HepG2 (cell line): Measurements from ENCODE around the gene SYNJ2. TPM values are rescaled to one million over a fixed set of nuclear protein-coding genes. Genes with fewer than 3 reads are reported as not detected.

Experiments
- ATAC-seq: fragments of 200-7000 bp; cut with Tn5 transposase; 3 replicates; pipeline ENCODE4 v1.9.1; 2020; ENCODE audit warnings: mild to moderate bottlenecking, moderate library complexity
- BruUV-seq: library from RNA; stranded (reverse); fragments of 400-500 nt; replicated peaks from 2 replicates; lab custom pipeline; 2021; lab: Mats Ljungman, UMichigan
- CTCF ChIA-PET: fragments of 300-600 bp; formaldehyde crosslinking; extraction: SDS; loops from one replicate; lab custom pipeline; 2021; ENCODE audit warnings: low total read pairs, inconsistent platforms, low intra/inter-chr PET ratio; lab: Yijun Ruan, JAX
- POLR2A ChIA-PET: fragments of 350-600 bp; sonication (Branson Sonifier 250); formaldehyde crosslinking; loops from one replicate; lab custom pipeline; 2020; ENCODE audit warnings: antibody characterized with exemption, inconsistent platforms; lab: Yijun Ruan, JAX
- DNase-seq: peaks from one replicate; pipeline ENCODE4 v3.0.0-alpha.2; 2015; ENCODE audit warnings: low spot score
- FAIRE-seq: peaks from 3 replicates; lab custom pipeline; 2011; peaks lifted over from hg19 to GRCh38; lab: Jason Lieb, UNC
- H2AFZ ChIP-seq: one replicate; pipeline ENCODE4 v1.6.1; 2011; ENCODE audit warnings: low read length, inconsistent platforms
- H3K27ac ChIP-seq: fragments of 300-600 bp; 3 replicates; pipeline ENCODE4 v1.8.0; 2011; ENCODE audit warnings: mixed run types, mild to moderate bottlenecking, mixed read lengths, low read length, inconsistent platforms; ENCODE audit not compliant: insufficient read depth; ENCODE audit errors: extremely low read length
- H3K27me3 ChIP-seq, 2 experiments: fragments of 200-600 bp in 1 of 2; 2 replicates in 1 of 2; 3 replicates in 1 of 2; pipeline versions ENCODE4 v1.6.0 to v1.8.0; 2011; ENCODE audit warnings: low read length in 2 of 2, mild to moderate bottlenecking in 2 of 2, moderate library complexity in 2 of 2, inconsistent platforms in 1 of 2; ENCODE audit not compliant: insufficient read depth in 2 of 2, control insufficient read depth in 1 of 2
- H3K36me3 ChIP-seq, 2 experiments: fragments of 200-600 bp in 1 of 2; replicated peaks in 1 of 2; 2 replicates in 1 of 2; 3 replicates in 1 of 2; pipeline versions ENCODE4 v1.5.1 to v1.8.0; 2011; ENCODE audit warnings: low read length in 2 of 2, inconsistent platforms in 1 of 2; ENCODE audit not compliant: insufficient read depth in 2 of 2, control insufficient read depth in 1 of 2
- H3K4me1 ChIP-seq: 2 replicates; pipeline ENCODE4 v1.5.1; 2012; ENCODE audit warnings: low read length, inconsistent platforms; ENCODE audit not compliant: insufficient read depth
- H3K4me2 ChIP-seq: 2 replicates; pipeline ENCODE4 v1.6.0; 2011; ENCODE audit warnings: low read depth, low read length, inconsistent platforms
- H3K4me3 ChIP-seq, 3 experiments: fragments of 200-600 bp in 1 of 3; sonication (generic), shearing (Covaris generic) in 1 of 3; replicated peaks in 1 of 3; 2 replicates each; pipeline ENCODE4 v1.5.1; 2011 to 2016; ENCODE audit warnings: low read length in 3 of 3, inconsistent platforms in 2 of 3, low read depth in 2 of 3, mild to moderate bottlenecking in 2 of 3, control low read depth in 1 of 3, mixed read lengths in 1 of 3; ENCODE audit not compliant: insufficient read depth in 1 of 3
- H3K79me2 ChIP-seq: one replicate; pipeline ENCODE4 v1.6.1; 2011; ENCODE audit warnings: low read length, inconsistent platforms; ENCODE audit not compliant: insufficient read depth
- H3K9ac ChIP-seq: 2 replicates; pipeline ENCODE4 v1.6.0; 2011; ENCODE audit warnings: mild to moderate bottlenecking, low read depth, low read length, inconsistent platforms; ENCODE audit not compliant: insufficient read depth
- H3K9me3 ChIP-seq: 2 replicates; pipeline ENCODE4 v1.5.1; 2012; ENCODE audit warnings: mild to moderate bottlenecking, low read length
- H4K20me1 ChIP-seq: 2 replicates; pipeline ENCODE4 v1.6.0; 2011; ENCODE audit warnings: inconsistent platforms, mild to moderate bottlenecking, low read length, moderate library complexity; ENCODE audit not compliant: insufficient read depth
- AGO2 ChIP-seq: fragments of 200-400 bp; formaldehyde crosslinking; optimal IDR thresholded peaks from 2 replicates; pipeline ENCODE3; 2017; ENCODE audit warnings: mild to moderate bottlenecking, low read depth, low read length, moderate library complexity
- ARID5B ChIP-seq: IDR thresholded peaks from 2 replicates; pipeline ENCODE4 v1.4.0; 2020; ENCODE audit warnings: mild to moderate bottlenecking, missing genetic modification reagents
- ATF6 ChIP-seq: sonication (generic); formaldehyde crosslinking; conservative IDR thresholded peaks from 2 replicates; pipeline ENCODE4 v1.4.0; 2020; ENCODE audit warnings: missing genetic modification reagents
- CHCHD3 ChIP-seq: sonication (generic); formaldehyde crosslinking; IDR thresholded peaks from 2 replicates; pipeline ENCODE4 v1.8.0; 2022; ENCODE audit warnings: mild to moderate bottlenecking, missing genetic modification reagents, moderate library complexity
- HBP1 ChIP-seq: IDR thresholded peaks from 2 replicates; pipeline ENCODE4 v1.6.1; 2016; ENCODE audit warnings: low read depth, control low read depth
- HHEX ChIP-seq: IDR thresholded peaks from 2 replicates; pipeline ENCODE4 v1.6.1; 2016; ENCODE audit warnings: control low read depth
- MIXL1 ChIP-seq: IDR thresholded peaks from 2 replicates; pipeline ENCODE4 v1.6.1; 2016
- MYC ChIP-seq: sonication (generic); formaldehyde crosslinking; IDR thresholded peaks from 2 replicates; pipeline ENCODE4 v1.9.0; 2021; ENCODE audit warnings: missing genetic modification reagents, borderline replicate concordance
- NCOA5 ChIP-seq: sonication (generic); formaldehyde crosslinking; IDR thresholded peaks from 2 replicates; pipeline ENCODE4 v1.4.0; 2020; ENCODE audit warnings: missing genetic modification reagents
- NRL ChIP-seq: sonication (generic); formaldehyde crosslinking; IDR thresholded peaks from 2 replicates; pipeline ENCODE4 v1.5.0; 2020; ENCODE audit warnings: missing genetic modification reagents, mild to moderate bottlenecking, moderate library complexity, borderline replicate concordance
- SALL1 ChIP-seq: sonication (generic); formaldehyde crosslinking; IDR thresholded peaks from 2 replicates; pipeline ENCODE4 v1.8.0; 2022; ENCODE audit warnings: mild to moderate bottlenecking, missing genetic modification reagents
- ZBTB25 ChIP-seq: IDR thresholded peaks from 2 replicates; pipeline ENCODE4 v1.6.1; 2018; ENCODE audit warnings: missing genetic modification reagents
- ZBTB42 ChIP-seq: sonication (generic); formaldehyde crosslinking; IDR thresholded peaks from 2 replicates; pipeline ENCODE4 v1.5.0; 2020; ENCODE audit warnings: mild to moderate bottlenecking, missing genetic modification reagents
- ZFY ChIP-seq: sonication (generic); formaldehyde crosslinking; IDR thresholded peaks from 2 replicates; pipeline ENCODE4 v1.4.0; 2020; ENCODE audit warnings: missing genetic modification reagents
- ZNF101 ChIP-seq: sonication (generic); formaldehyde crosslinking; IDR thresholded peaks from 2 replicates; pipeline ENCODE4 v1.4.0; 2020; ENCODE audit warnings: mild to moderate bottlenecking, low read depth, missing genetic modification reagents, borderline replicate concordance
- ZNF572 ChIP-seq: sonication (generic); formaldehyde crosslinking; IDR thresholded peaks from 2 replicates; pipeline ENCODE4 v1.5.1; 2020; ENCODE audit warnings: mild to moderate bottlenecking, missing genetic modification reagents
- ZNF652 ChIP-seq: IDR thresholded peaks from 2 replicates; pipeline ENCODE4 v1.6.1; 2016; ENCODE audit warnings: low read depth, borderline replicate concordance
- WGBS: methylation state at CpG from one replicate; pipeline ENCODE4 v1.1.6; 2017; ENCODE audit warnings: low lambda C conversion rate; 5-methylcytosine and 5-hydroxymethylcytosine counted together
- in situ Hi-C: cut with HindIII; loops from 2 replicates; pipeline ENCODE4 v1.10.0; 2017; ENCODE audit warnings: low pct_unique_long_range_greater_than_20kb; ENCODE audit not compliant: extremely low pct_ligation_motif_present
- intact Hi-C: fragments of 100-400 bp; cut with micrococcal nuclease; formaldehyde crosslinking; loops from one replicate; pipeline ENCODE4 v1.10.0; 2022; ENCODE audit not compliant: unreplicated experiment
- polyA plus RNA-seq, 8 experiments: library from polyadenylated mRNA; depleted of rRNA in 3 of 8; stranded (reverse) in 7 of 8; unstranded in 1 of 8; fragments of >200 nt; fragmentation: Illumina TruSeq in 4 of 8; extraction: Trizol in 4 of 8; gene quantifications; 2 replicates each; pipeline versions ENCODE4 v1.2.1 to v1.2.3, GENCODE V29; 2011 to 2016; ENCODE audit warnings: low read depth in 4 of 8, missing spikeins in 1 of 8, mixed read lengths in 1 of 8; ENCODE audit not compliant: insufficient read depth in 1 of 8
- total RNA-seq, 5 experiments: library from RNA; depleted of rRNA; stranded (reverse); fragments of >200 nt; fragmentation: Illumina TruSeq; extraction: Trizol; gene quantifications; 2 replicates each; pipeline ENCODE4 v1.2.3, GENCODE V29; 2016; ENCODE audit warnings: low read depth in 1 of 5

The SYNJ2 gene
- total and polyA plus RNA-seq, 2 of the 13 experiments (the other 11 are each of a cell fraction or from before 2014, with no cell fraction given), result 39.1 to 57.6 TPM

GRCh38 chr6:158040804-158041347, 59.2 kb downstream of the SYNJ2 start:
- H3K4me2 ChIP-seq, result peak overlapping the region; percentile 71
- in situ Hi-C loops (no loop called here), intact Hi-C loops (loop anchor here (1.0 kb wide), 2 partner anchors 8 to 56 kb away; no protein-coding TSS in a partner anchor)
- H3K27me3 ChIP-seq, result no peaks in the 10 kb centered on the region
- WGBS, result 43% methylated on average over 12 of the region's 12 CpGs
- BruUV-seq, result TSS peak; percentile 56
- DNase-seq, result no peak
- peaks cover 87% of the 10 kb centered on the region for H3K4me1 ChIP-seq
- H2AFZ ChIP-seq, result no peak overlapping the region
- FAIRE-seq, result no peak
- ATAC-seq, result peak; percentile 0; the same call in 1 of the 3 replicates
- CTCF ChIA-PET, result no interaction called here
- H3K79me2 ChIP-seq, result peaks cover 45% of the 10 kb centered on the region
- H3K9ac ChIP-seq, result peak overlapping the region; percentile 71
- peak overlapping the region; percentile 92 for H3K27ac ChIP-seq
- peaks cover 42 to 76% of the 10 kb centered on the region in 2 experiments for H3K36me3 ChIP-seq
- H4K20me1 ChIP-seq, result no peaks in the 10 kb centered on the region
- H3K4me3 ChIP-seq, result peak overlapping the region in 1 of 3 experiments; percentile 51; a peak in 2 of 6 replicates
- H3K9me3 ChIP-seq, result no peaks in the 10 kb centered on the region
- POLR2A ChIA-PET, result interaction anchor here (0.8 to 4.0 kb wide), 8 partner anchors 8 to 313 kb away, joined by 3 to 65 read pairs (median 4); no protein-coding TSS in a partner anchor
- TF ChIP-seq ATF6, result no peak
- no peak for TF ChIP-seq HBP1 (CRISPR knock-in tag)
- no peak for TF ChIP-seq ARID5B (CRISPR knock-in tag)
- TF ChIP-seq ZNF572 (CRISPR knock-in tag), result peak; percentile 86
- TF ChIP-seq ZNF652 (CRISPR knock-in tag), result no peak
- TF ChIP-seq NRL (CRISPR knock-in tag), result no peak
- 0 out of 2 replicates have a peak, but pooled peaks have one; percentile 24 for TF ChIP-seq ZFY (CRISPR knock-in tag)
- TF ChIP-seq ZBTB25 (CRISPR knock-in tag), result no peak
- TF ChIP-seq MIXL1, result no peak
- TF ChIP-seq NCOA5 (CRISPR knock-in tag), result no peak
- TF ChIP-seq CHCHD3 (CRISPR knock-in tag), result no peak
- TF ChIP-seq MYC (CRISPR knock-in tag), result no peak
- TF ChIP-seq SALL1 (CRISPR knock-in tag), result 0 out of 2 replicates have a peak, but pooled peaks have one; percentile 10
- no peak for TF ChIP-seq ZBTB42 (CRISPR knock-in tag)
- peak; percentile 29 for TF ChIP-seq AGO2
- TF ChIP-seq HHEX (CRISPR knock-in tag), result no peak
- TF ChIP-seq ZNF101 (CRISPR knock-in tag), result no peak
